ENCODE results near the gene CUX1. TPM values are rescaled to one million over a fixed set of nuclear protein-coding genes. Genes with fewer than 3 reads are reported as not detected.

The CUX1 gene
- total RNA-seq, 1 experiment from 2014 or later, result 39.6 TPM

DNA sequence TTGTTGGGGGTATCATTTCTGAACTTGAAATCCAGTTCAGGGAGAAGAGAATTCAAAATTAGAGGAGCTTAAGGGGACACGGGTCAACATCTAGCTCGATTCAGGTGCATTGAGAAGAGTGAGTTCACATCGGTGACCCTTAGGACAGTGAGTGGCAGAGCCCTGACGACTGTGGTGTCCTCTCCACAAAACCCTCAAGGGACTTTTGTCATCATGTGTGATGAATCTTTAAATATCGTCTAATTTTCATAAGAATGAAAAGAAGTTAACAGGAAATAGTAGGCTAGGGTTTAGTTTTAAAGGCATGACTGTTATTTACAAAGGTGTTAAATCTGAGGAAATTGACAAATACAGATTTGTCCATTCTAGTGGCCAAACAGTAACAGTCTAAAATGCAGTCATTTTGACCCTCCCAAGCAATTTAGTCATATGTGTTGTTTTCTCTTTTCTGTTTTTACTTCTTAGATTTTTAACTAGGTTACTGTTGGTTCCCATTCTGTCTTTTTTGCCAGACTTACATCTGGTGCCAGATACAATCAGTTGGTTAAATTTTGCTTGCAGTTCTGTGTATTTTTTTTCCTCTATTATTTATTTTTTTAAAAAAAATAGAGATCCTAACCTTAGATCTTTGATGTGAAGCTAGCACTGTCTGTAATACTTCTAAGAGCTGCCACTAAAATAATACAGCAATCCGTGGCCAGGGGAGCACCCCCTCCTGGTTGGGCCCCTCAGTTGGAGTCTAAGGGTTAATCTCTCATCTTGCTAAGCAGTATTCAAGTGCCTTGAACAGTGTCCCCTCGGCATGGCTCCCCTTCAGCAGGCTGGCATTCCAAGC, 434.3 kb downstream of the CUX1 start:
- Histone ChIP-seq H3K27ac (ENCODE audit: low read length) (no peak overlapping the region), H2AFZ (ENCODE audit: low read length) (no peak overlapping the region), H4K20me1 (ENCODE audit: low read length) (no peaks in the 10 kb centered on the region), H3K4me2 (ENCODE audit: low read length) (no peak overlapping the region), H3K9ac (ENCODE audit: low read length) (no peak overlapping the region), H3K9me2 (replicated peaks; ENCODE audit: low read length) (no peaks in the 10 kb centered on the region), H3K36me3 (ENCODE audit: low read depth, low read length) (no peaks in the 10 kb centered on the region), H3K27me3 (ENCODE audit: low read length) (no peaks in the 10 kb centered on the region), H3K4me1 (ENCODE audit: insufficient read depth, low read length) (no peaks in the 10 kb centered on the region), H3F3A (ENCODE audit: low read length, unreplicated experiment) (no peaks in the 10 kb centered on the region), H3K4me3 (ENCODE audit: low read length) (no peak overlapping the region), H3K79me2 (ENCODE audit: low read length) (no peaks in the 10 kb centered on the region), H3K9me3 (ENCODE audit: low read length) (no peaks in the 10 kb centered on the region)
- CTCF ChIA-PET, result no interaction called here
- no TSS peak for BruUV-seq (replicated peaks)
- no peak for DNase-seq
- POLR2A ChIA-PET (ENCODE audit: unreplicated experiment), result no interaction called here
- TF ChIP-seq EZH2 (IDR thresholded peaks at IDR 0.05; ENCODE audit: low read length, unreplicated experiment), result no peak
- TF ChIP-seq, protein P1, sequence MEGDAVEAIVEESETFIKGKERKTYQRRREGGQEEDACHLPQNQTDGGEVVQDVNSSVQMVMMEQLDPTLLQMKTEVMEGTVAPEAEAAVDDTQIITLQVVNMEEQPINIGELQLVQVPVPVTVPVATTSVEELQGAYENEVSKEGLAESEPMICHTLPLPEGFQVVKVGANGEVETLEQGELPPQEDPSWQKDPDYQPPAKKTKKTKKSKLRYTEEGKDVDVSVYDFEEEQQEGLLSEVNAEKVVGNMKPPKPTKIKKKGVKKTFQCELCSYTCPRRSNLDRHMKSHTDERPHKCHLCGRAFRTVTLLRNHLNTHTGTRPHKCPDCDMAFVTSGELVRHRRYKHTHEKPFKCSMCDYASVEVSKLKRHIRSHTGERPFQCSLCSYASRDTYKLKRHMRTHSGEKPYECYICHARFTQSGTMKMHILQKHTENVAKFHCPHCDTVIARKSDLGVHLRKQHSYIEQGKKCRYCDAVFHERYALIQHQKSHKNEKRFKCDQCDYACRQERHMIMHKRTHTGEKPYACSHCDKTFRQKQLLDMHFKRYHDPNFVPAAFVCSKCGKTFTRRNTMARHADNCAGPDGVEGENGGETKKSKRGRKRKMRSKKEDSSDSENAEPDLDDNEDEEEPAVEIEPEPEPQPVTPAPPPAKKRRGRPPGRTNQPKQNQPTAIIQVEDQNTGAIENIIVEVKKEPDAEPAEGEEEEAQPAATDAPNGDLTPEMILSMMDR (conservative IDR thresholded peaks at IDR 0.05; ENCODE audit: low read depth, low read length), result no peak
- TF ChIP-seq EZH2phosphoT487 (IDR thresholded peaks at IDR 0.05; ENCODE audit: borderline replicate concordance, low read length), result no peak
- no peak for ATAC-seq
- intact Hi-C loops (cut with micrococcal nuclease), result no loop called here

DNA sequence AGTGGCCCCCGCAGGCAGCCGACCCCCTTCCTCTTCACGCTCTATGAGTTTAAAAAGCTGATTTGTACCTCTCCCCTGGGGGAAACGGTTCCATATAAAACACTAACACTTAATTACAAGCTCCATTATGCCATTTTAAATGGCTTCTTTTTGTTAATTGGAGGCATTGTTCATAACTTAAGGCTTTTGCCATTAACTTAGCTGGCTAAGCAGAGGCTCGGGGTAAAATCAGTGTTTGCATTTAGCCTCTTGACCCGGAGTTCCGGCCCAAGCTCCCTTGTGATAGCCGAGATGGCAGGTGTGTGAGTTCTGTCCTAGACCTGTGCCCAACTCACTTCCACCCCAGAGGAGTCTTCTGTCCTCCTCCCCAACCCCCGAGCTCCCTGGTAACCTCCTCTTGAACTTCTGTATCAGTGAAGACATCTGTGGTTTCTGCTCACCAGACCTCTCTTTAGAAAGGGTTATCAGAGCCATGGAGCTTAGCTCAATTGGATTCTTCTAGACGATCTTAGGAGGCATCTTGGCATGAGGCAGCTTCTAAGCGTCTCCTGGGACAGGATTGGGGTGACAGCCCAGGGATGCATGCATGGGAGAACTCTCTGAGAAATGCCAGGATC, 435.0 kb downstream of the CUX1 start:
- CTCF ChIA-PET, result no interaction called here

More for the DNA sequence above, 435.0 kb downstream of the CUX1 start:
- H3K27me3 ChIP-seq (ENCODE audit: low read length), result no peaks in the 10 kb centered on the region
- H3K79me2 ChIP-seq (ENCODE audit: low read length), result no peaks in the 10 kb centered on the region
- no peak overlapping the region for H2AFZ ChIP-seq (ENCODE audit: low read length)
- no peaks in the 10 kb centered on the region for H3K36me3 ChIP-seq (ENCODE audit: low read depth, low read length)
- H3K4me3 ChIP-seq (ENCODE audit: low read length), result no peak overlapping the region
- no peak for ATAC-seq
- POLR2A ChIA-PET (ENCODE audit: unreplicated experiment), result no interaction called here
- H3K4me2 ChIP-seq (ENCODE audit: low read length), result no peak overlapping the region
- H3K27ac ChIP-seq (ENCODE audit: low read length), result no peak overlapping the region
- no peaks in the 10 kb centered on the region for H3K9me3 ChIP-seq (ENCODE audit: low read length)
- no peaks in the 10 kb centered on the region for H4K20me1 ChIP-seq (ENCODE audit: low read length)
- no TSS peak for BruUV-seq (replicated peaks)
- no peaks in the 10 kb centered on the region for H3K9me2 ChIP-seq (replicated peaks; ENCODE audit: low read length)
- H3F3A ChIP-seq (ENCODE audit: low read length, unreplicated experiment), result no peaks in the 10 kb centered on the region
- H3K9ac ChIP-seq (ENCODE audit: low read length), result no peak overlapping the region
- no peak for DNase-seq
- intact Hi-C loops (cut with micrococcal nuclease), result no loop called here
- no peak for TF ChIP-seq EZH2phosphoT487 (IDR thresholded peaks at IDR 0.05; ENCODE audit: borderline replicate concordance, low read length)
- TF ChIP-seq EZH2 (IDR thresholded peaks at IDR 0.05; ENCODE audit: low read length, unreplicated experiment), result no peak
- TF ChIP-seq, protein P1 (conservative IDR thresholded peaks at IDR 0.05; ENCODE audit: low read depth, low read length), result no peak
- no peaks in the 10 kb centered on the region for H3K4me1 ChIP-seq (ENCODE audit: insufficient read depth, low read length)
